Inferior parietal cortex (tissue), 1 donor: Measurements from ENCODE around the gene TMEM40.
"Not testable (repeated sequence)": the region's sequence is repeated elsewhere in the genome, so short reads cannot be mapped to it uniquely, and the experiment has no call there.

Experiments
- DNase-seq: peaks from one replicate; pipeline ENCODE4 v3.0.0-alpha.2; 2016; ENCODE audit errors: extremely low spot score

TMEM40 gene

GRCh38 chr3:12759097-12759679, at the start of gene TMEM40:
Gene TMEM40 (minus strand): TSS chr3:12759259. CDS start chr3:12749832, 9,427 bp downstream.
- DNase-seq = no peak

GRCh38 chr3:12808587-12808986, 49.5 kb upstream of the TMEM40 start:
- no peak for DNase-seq

GRCh38 chr3:12807601-12808359, 48.7 kb upstream of the TMEM40 start:
- no peak for DNase-seq

- DNase-seq = no peak
Observed at GRCh38 chr3:12807066-12807465, 48.0 kb upstream of the TMEM40 start.

- DNase-seq = no peak
Observed at GRCh38 chr3:12803371-12803770, 44.3 kb upstream of the TMEM40 start.

- no peak for DNase-seq
Observed at GRCh38 chr3:12799525-12800440, 40.7 kb upstream of the TMEM40 start.

- DNase-seq = no peak
Observed at GRCh38 chr3:12798559-12799179, 39.6 kb upstream of the TMEM40 start.

GRCh38 chr3:12797892-12798558, 39.0 kb upstream of the TMEM40 start:
- DNase-seq = no peak

- no peak for DNase-seq
Observed at GRCh38 chr3:12797124-12797891, 38.2 kb upstream of the TMEM40 start.

GRCh38 chr3:12796171-12797123, 37.4 kb upstream of the TMEM40 start, which contains the start of gene CAND2:
Gene CAND2 (plus strand): TSS chr3:12796680. CDS start chr3:12796721, 41 bp downstream.
- DNase-seq = peak; percentile 48

- DNase-seq = no peak
Observed at GRCh38 chr3:12793701-12794100, 34.6 kb upstream of the TMEM40 start.

GRCh38 chr3:12791430-12791829, 32.4 kb upstream of the TMEM40 start:
- DNase-seq = no peak

GRCh38 chr3:12787967-12788690, 29.1 kb upstream of the TMEM40 start:
- not testable (repeated sequence) for DNase-seq

- not testable (repeated sequence) for DNase-seq
Observed at GRCh38 chr3:12787346-12787745, 28.3 kb upstream of the TMEM40 start.

- no peak for DNase-seq
Observed at GRCh38 chr3:12785096-12785495, 26.0 kb upstream of the TMEM40 start.

- no peak for DNase-seq
Observed at GRCh38 chr3:12782172-12782815, 23.2 kb upstream of the TMEM40 start.

GRCh38 chr3:12780751-12781150, 21.7 kb upstream of the TMEM40 start:
- no peak for DNase-seq

- DNase-seq = no peak
Observed at GRCh38 chr3:12777171-12777570, 18.1 kb upstream of the TMEM40 start.
